Immature natural killer cell (primary cell): ENCODE measurements around the gene ZBED4. TPM values are rescaled to one million over a fixed set of nuclear protein-coding genes. Genes with fewer than 3 reads are reported as not detected.

Experiments used
- DNase-seq, 3 donors: peaks; one replicate each; pipeline ENCODE4 v3.0.0; 2022; ENCODE audit warnings: mixed read lengths in 1 of 3
- H3K27ac Mint-ChIP-seq, 6 donors: one replicate each; pipeline ENCODE4 v1.8.0; 2020; ENCODE audit warnings: mixed read lengths in 6 of 6, mild to moderate bottlenecking in 5 of 6, inconsistent platforms in 4 of 6, moderate library complexity in 3 of 6
- H3K27me3 Mint-ChIP-seq, 3 donors: one replicate each; pipeline ENCODE4 v1.8.0; 2020 to 2021; ENCODE audit warnings: low read depth in 3 of 3, mild to moderate bottlenecking in 3 of 3, mixed read lengths in 3 of 3, moderate library complexity in 3 of 3, inconsistent platforms in 1 of 3
- H3K36me3 Mint-ChIP-seq, 3 donors: one replicate each; pipeline ENCODE4 v1.8.0; 2020; ENCODE audit warnings: mixed read lengths in 3 of 3, inconsistent platforms in 2 of 3, mild to moderate bottlenecking in 2 of 3
- H3K4me1 Mint-ChIP-seq, 2 donors: one replicate each; pipeline ENCODE4 v1.8.0; 2020; ENCODE audit warnings: inconsistent platforms in 2 of 2, mild to moderate bottlenecking in 2 of 2, mixed read lengths in 2 of 2, moderate library complexity in 1 of 2
- H3K4me3 Mint-ChIP-seq, 5 donors: one replicate each; pipeline ENCODE4 v1.8.0; 2020; ENCODE audit warnings: mild to moderate bottlenecking in 5 of 5, mixed read lengths in 5 of 5, inconsistent platforms in 3 of 5, moderate library complexity in 3 of 5
- H3K9me3 Mint-ChIP-seq, 6 donors: one replicate each; pipeline ENCODE4 v1.8.0; 2020; ENCODE audit warnings: mild to moderate bottlenecking in 6 of 6, mixed read lengths in 6 of 6, inconsistent platforms in 4 of 6, moderate library complexity in 3 of 6
- polyA plus RNA-seq, 3 donors: library from polyadenylated mRNA; unstranded; fragments of 300-500 nt; fragmentation: Illumina TruSeq; gene quantifications; one replicate each; pipeline ENCODE4 v1.2.3, GENCODE V29; 2021

ZBED4 gene
- polyA plus RNA-seq, 3 donors from 2014 or later: 4.1 to 9.7 (median 4.6) TPM

GRCh38 chr22:49909476-49910205, 56.0 kb downstream of the ZBED4 start:
- H3K36me3 Mint-ChIP-seq: peaks cover 0 to 9% (median 5%) of the 10 kb centered on the region in 3 donors
- no peak for DNase-seq
- peaks cover under 1 to 3% of the 10 kb centered on the region in 2 donors for H3K4me1 Mint-ChIP-seq
- H3K27ac Mint-ChIP-seq: no peak overlapping the region
- no peaks in the 10 kb centered on the region for H3K9me3 Mint-ChIP-seq
- H3K4me3 Mint-ChIP-seq: no peak overlapping the region
- H3K27me3 Mint-ChIP-seq: peaks cover 0 to 7% (median 2%) of the 10 kb centered on the region in 3 donors

GRCh38 chr22:49910229-49911155, 56.8 kb downstream of the ZBED4 start:
- Mint-ChIP-seq H3K36me3 (peaks cover 0 to 9% (median 5%) of the 10 kb centered on the region in 3 donors), H3K4me3 (no peak overlapping the region), H3K27ac (no peak overlapping the region), H3K27me3 (peaks cover 0 to 7% (median 2%) of the 10 kb centered on the region in 3 donors), H3K4me1 (peaks cover 4 to 6% of the 10 kb centered on the region in 2 donors), H3K9me3 (no peaks in the 10 kb centered on the region)
- no peak for DNase-seq

- no peak overlapping the region for H3K27ac Mint-ChIP-seq
- H3K4me1 Mint-ChIP-seq: peaks cover 12% of the 10 kb centered on the region in 2 donors
- no peaks in the 10 kb centered on the region for H3K9me3 Mint-ChIP-seq
- no peak for DNase-seq
- H3K4me3 Mint-ChIP-seq: no peak overlapping the region
- peaks cover 0 to 8% (median 5%) of the 10 kb centered on the region in 3 donors for H3K36me3 Mint-ChIP-seq
- H3K27me3 Mint-ChIP-seq: peaks cover 2 to 5% (median 2%) of the 10 kb centered on the region in 3 donors
Observed at GRCh38 chr22:49911881-49912625, 58.4 kb downstream of the ZBED4 start.

GRCh38 chr22:49913026-49913425, 59.4 kb downstream of the ZBED4 start:
- Mint-ChIP-seq H3K4me1 (peaks cover 17 to 18% of the 10 kb centered on the region in 2 donors), H3K36me3 (no peaks in the 10 kb centered on the region), H3K27me3 (peaks cover 2 to 5% (median 3%) of the 10 kb centered on the region in 3 donors), H3K27ac (no peak overlapping the region), H3K9me3 (no peaks in the 10 kb centered on the region), H3K4me3 (no peak overlapping the region)
- no peak for DNase-seq

- Mint-ChIP-seq H3K27me3 (peaks cover 2 to 5% (median 3%) of the 10 kb centered on the region in 3 donors), H3K9me3 (no peaks in the 10 kb centered on the region), H3K4me3 (no peak overlapping the region), H3K36me3 (no peaks in the 10 kb centered on the region), H3K27ac (no peak overlapping the region), H3K4me1 (peaks cover 17 to 18% of the 10 kb centered on the region in 2 donors)
- no peak for DNase-seq
Observed at GRCh38 chr22:49913446-49913845, 59.8 kb downstream of the ZBED4 start.

GRCh38 chr22:49914256-49914655, 60.6 kb downstream of the ZBED4 start:
- Mint-ChIP-seq H3K27ac (no peak overlapping the region), H3K9me3 (no peaks in the 10 kb centered on the region), H3K36me3 (no peaks in the 10 kb centered on the region), H3K27me3 (peaks cover 2 to 3% (median 2%) of the 10 kb centered on the region in 3 donors), H3K4me3 (no peak overlapping the region), H3K4me1 (peaks cover 17 to 18% of the 10 kb centered on the region in 2 donors)
- no peak for DNase-seq

GRCh38 chr22:49915610-49916009, 62.0 kb downstream of the ZBED4 start:
- Mint-ChIP-seq H3K9me3 (no peaks in the 10 kb centered on the region), H3K27ac (no peak overlapping the region), H3K4me3 (peak overlapping the region in 1 of 5 donors; percentile 33), H3K27me3 (peaks cover 0 to 4% (median 3%) of the 10 kb centered on the region in 3 donors), H3K36me3 (no peaks in the 10 kb centered on the region), H3K4me1 (peaks cover 24 to 28% of the 10 kb centered on the region in 2 donors)
- DNase-seq: no peak

- Mint-ChIP-seq H3K36me3 (no peaks in the 10 kb centered on the region), H3K27me3 (peaks cover 0 to 4% (median 3%) of the 10 kb centered on the region in 3 donors), H3K4me1 (peaks cover 25 to 28% of the 10 kb centered on the region in 2 donors), H3K9me3 (no peaks in the 10 kb centered on the region), H3K27ac (peak overlapping the region in 5 of 6 donors; percentile 17 to 95 (median 76)), H3K4me3 (peak overlapping the region; percentile 85 to 95 (median 91))
- no peak for DNase-seq
Observed at GRCh38 chr22:49916831-49917230, 63.2 kb downstream of the ZBED4 start.

- peaks cover 25 to 28% of the 10 kb centered on the region in 2 donors for H3K4me1 Mint-ChIP-seq
- peak; percentile 96 to 97 (median 96) for DNase-seq
- H3K4me3 Mint-ChIP-seq: peak within 1 kb of the TSS; percentile 85 to 95 (median 91)
- H3K27ac Mint-ChIP-seq: peak within 1 kb of the TSS; percentile 76 to 95 (median 86)
- no peaks in the 10 kb centered on the region for H3K9me3 Mint-ChIP-seq
- peaks cover 0 to 4% (median 3%) of the 10 kb centered on the region in 3 donors for H3K27me3 Mint-ChIP-seq
- H3K36me3 Mint-ChIP-seq: peaks cover 0 to 5% (median under 1%) of the 10 kb centered on the region in 3 donors
Observed at GRCh38 chr22:49917974-49918910, 64.6 kb downstream of the ZBED4 start, which contains the start of the genes ALG12 and CRELD2. TSS of gene ALG12 (minus strand) at chr22:49918438. CDS start at chr22:49913765, 4,673 bp downstream. TSS of gene CRELD2 (plus strand) at chr22:49918634. CDS start at chr22:49918770, 136 bp downstream.

- Mint-ChIP-seq H3K9me3 (no peaks in the 10 kb centered on the region), H3K27me3 (peaks cover 0 to 4% (median 2%) of the 10 kb centered on the region in 3 donors), H3K27ac (peak overlapping the region in 2 of 6 donors; percentile 46 to 86), H3K36me3 (peaks cover 0 to 11% (median 4%) of the 10 kb centered on the region in 3 donors), H3K4me3 (peak overlapping the region; percentile 72 to 82 (median 78)), H3K4me1 (peaks cover 25 to 28% of the 10 kb centered on the region in 2 donors)
- DNase-seq: no peak
Observed at GRCh38 chr22:49918911-49919881, 65.6 kb downstream of the ZBED4 start.

GRCh38 chr22:49920859-49921258, 67.2 kb downstream of the ZBED4 start:
- Mint-ChIP-seq H3K36me3 (peaks cover 3 to 12% (median 11%) of the 10 kb centered on the region in 3 donors), H3K27me3 (peaks cover 4 to 10% (median 7%) of the 10 kb centered on the region in 3 donors), H3K4me3 (peak overlapping the region in 3 of 5 donors; percentile 48 to 58 (median 49)), H3K9me3 (no peaks in the 10 kb centered on the region), H3K27ac (no peak overlapping the region), H3K4me1 (peaks cover 32% of the 10 kb centered on the region in 2 donors)
- no peak for DNase-seq
